Esophagus muscularis mucosa (tissue), 4 donors: ENCODE measurements around the gene PLA2G6. TPM values are rescaled to one million over a fixed set of nuclear protein-coding genes. Genes with fewer than 3 reads are reported as not detected.
"Not testable (repeated sequence)": the region's sequence is repeated elsewhere in the genome, so short reads cannot be mapped to it uniquely, and the experiment has no call there.

Experiments
- DNase-seq: peaks from one replicate; pipeline ENCODE4 v3.0.0-alpha.2; 2017; ENCODE audit errors: extremely low spot score
- H3K27ac ChIP-seq, 4 donors: fragments of 200-600 bp; sonication (generic); replicated peaks in 1 of 4; 1 replicate in 3 of 4; 2 replicates in 1 of 4; pipeline ENCODE4 v1.5.1; 2016 to 2019; ENCODE audit warnings: mild to moderate bottlenecking in 1 of 4
- H3K27me3 ChIP-seq, 4 donors: fragments of 200-600 bp; sonication (generic); one replicate each; pipeline versions ENCODE4 v1.5.1 to v1.6.0; 2016 to 2019
- H3K36me3 ChIP-seq, 4 donors: fragments of 200-600 bp; sonication (generic); one replicate each; pipeline ENCODE4 v1.5.1; 2016 to 2019
- H3K4me1 ChIP-seq, 4 donors: fragments of 200-600 bp; sonication (generic); one replicate each; pipeline ENCODE4 v1.5.1; 2016 to 2019
- H3K4me3 ChIP-seq, 4 donors: fragments of 200-600 bp; sonication (generic); 1 replicate in 2 of 4; 2 replicates in 2 of 4; pipeline ENCODE4 v1.5.1; 2016 to 2019; ENCODE audit warnings: mild to moderate bottlenecking in 4 of 4, moderate library complexity in 1 of 4
- H3K9me3 ChIP-seq, 4 donors: fragments of 200-600 bp; sonication (generic); 1 replicate in 3 of 4; 2 replicates in 1 of 4; pipeline ENCODE4 v1.5.1; 2016 to 2019
- CTCF ChIP-seq, 3 experiments: fragments of 200-600 bp in 2 of 3; fragments of 450-650 bp in 1 of 3; sonication (generic) in 2 of 3; IDR thresholded peaks; one replicate each; pipeline ENCODE4 v1.5.1; 2017 to 2019; ENCODE audit warnings: antibody characterized with exemption in 3 of 3, mild to moderate bottlenecking in 2 of 3, moderate library complexity in 1 of 3
- EP300 ChIP-seq: sonication (generic); formaldehyde crosslinking; IDR thresholded peaks from one replicate; pipeline ENCODE4 v1.6.1; 2017; ENCODE audit warnings: antibody characterized with exemption
- POLR2A ChIP-seq: fragments of 450-650 bp; IDR thresholded peaks from one replicate; pipeline ENCODE4 v1.6.1; 2017; ENCODE audit warnings: antibody characterized with exemption, moderate library complexity, mild to moderate bottlenecking, low read depth
- POLR2AphosphoS5 ChIP-seq, 2 donors: sonication (generic); formaldehyde crosslinking; IDR thresholded peaks; one replicate each; pipeline ENCODE4 v1.6.1; 2017; ENCODE audit warnings: antibody characterized with exemption in 2 of 2
- WGBS: methylation state at CpG from one replicate; pipeline ENCODE4 v1.1.5; 2018; 5-methylcytosine and 5-hydroxymethylcytosine counted together
- intact Hi-C: fragments of 100-400 bp; cut with DNase I; formaldehyde crosslinking; loops from one replicate; pipeline ENCODE4 v1.15.1; 2023
- total RNA-seq, 4 donors: library from RNA; depleted of rRNA; stranded (reverse); fragments of >200 nt; gene quantifications; one replicate each; pipeline versions ENCODE4 v1.1.0 to v1.2.1, GENCODE V29; 2016

Gene PLA2G6
- total RNA-seq, 4 donors from 2014 or later, result 13.9 to 18.3 (median 15.6) TPM

- H3K4me1 ChIP-seq, result peaks cover 21 to 28% (median 27%) of the 10 kb centered on the region in 4 donors
- no peak overlapping the region for H3K27ac ChIP-seq
- H3K36me3 ChIP-seq, result peaks cover 0 to 17% (median 10%) of the 10 kb centered on the region in 4 donors
- 100% methylated on average over 3 of the region's 7 CpGs for WGBS
- no peak overlapping the region for H3K4me3 ChIP-seq
- H3K9me3 ChIP-seq, result no peaks in the 10 kb centered on the region
- DNase-seq, result no peak
- TF ChIP-seq EP300 (no peak), POLR2AphosphoS5 (IDR thresholded peaks at IDR 0.05) (no peak), POLR2A (no peak), CTCF (IDR thresholded peaks at IDR 0.05) (no peak)
- H3K27me3 ChIP-seq, result peaks cover 0 to 50% (median 23%) of the 10 kb centered on the region in 4 donors
- intact Hi-C loops, result no loop called here
Measured at GRCh38 chr22:38079804-38080203, 101.8 kb downstream of the PLA2G6 start.

- H3K9me3 ChIP-seq, H3K27ac ChIP-seq, H3K4me3 ChIP-seq, DNase-seq, intact Hi-C loops: not testable (repeated sequence)
- Histone ChIP-seq H3K4me1 (peaks cover 21 to 28% (median 27%) of the 10 kb centered on the region in 4 donors), H3K36me3 (peaks cover 0 to 22% (median 16%) of the 10 kb centered on the region in 4 donors), H3K27me3 (peaks cover 0 to 44% (median 23%) of the 10 kb centered on the region in 4 donors)
- WGBS, result 95% methylated on average over 2 of the region's 2 CpGs
Measured at GRCh38 chr22:38079208-38079607, 102.4 kb downstream of the PLA2G6 start.

GRCh38 chr22:38078046-38078840 lies 103.4 kb downstream of the PLA2G6 start:
- Histone ChIP-seq H3K4me1 (peaks cover 21 to 28% (median 27%) of the 10 kb centered on the region in 4 donors), H3K27ac (no peak overlapping the region), H3K9me3 (no peaks in the 10 kb centered on the region), H3K36me3 (peaks cover 0 to 31% (median 26%) of the 10 kb centered on the region in 4 donors), H3K27me3 (peaks cover 0 to 35% (median 23%) of the 10 kb centered on the region in 4 donors), H3K4me3 (no peak overlapping the region)
- 87% methylated on average over 3 of the region's 22 CpGs for WGBS
- TF ChIP-seq POLR2AphosphoS5 (IDR thresholded peaks at IDR 0.05) (no peak), POLR2A (no peak), CTCF (IDR thresholded peaks at IDR 0.05) (no peak), EP300 (no peak)
- intact Hi-C loops, result no loop called here
- DNase-seq, result no peak

- Histone ChIP-seq H3K9me3 (no peaks in the 10 kb centered on the region), H3K4me1 (peaks cover 20 to 24% (median 22%) of the 10 kb centered on the region in 4 donors), H3K27ac (no peak overlapping the region), H3K4me3 (no peak overlapping the region), H3K36me3 (peaks cover 6 to 38% (median 32%) of the 10 kb centered on the region in 4 donors), H3K27me3 (peaks cover 0 to 28% (median 16%) of the 10 kb centered on the region in 4 donors)
- WGBS, result 84% methylated on average over 9 of the region's 14 CpGs
- intact Hi-C loops, result no loop called here
- no peak for DNase-seq
- TF ChIP-seq EP300 (no peak), CTCF (IDR thresholded peaks at IDR 0.05) (no peak), POLR2AphosphoS5 (IDR thresholded peaks at IDR 0.05) (no peak), POLR2A (no peak)
Measured at GRCh38 chr22:38077595-38077994, 104.0 kb downstream of the PLA2G6 start.

GRCh38 chr22:38077096-38077495 lies 104.5 kb downstream of the PLA2G6 start:
- H3K36me3 ChIP-seq, result peaks cover 8 to 43% (median 37%) of the 10 kb centered on the region in 4 donors
- H3K27ac ChIP-seq, result no peak overlapping the region
- no peak for DNase-seq
- WGBS, result 81% methylated on average over 12 of the region's 12 CpGs
- H3K27me3 ChIP-seq, result peaks cover 0 to 23% (median 11%) of the 10 kb centered on the region in 4 donors
- intact Hi-C loops, result no loop called here
- H3K4me3 ChIP-seq, result no peak overlapping the region
- H3K4me1 ChIP-seq, result peaks cover 15 to 19% (median 17%) of the 10 kb centered on the region in 4 donors
- no peaks in the 10 kb centered on the region for H3K9me3 ChIP-seq
- no peak for TF ChIP-seq EP300
- no peak for TF ChIP-seq CTCF (IDR thresholded peaks at IDR 0.05)
- no peak for TF ChIP-seq POLR2AphosphoS5 (IDR thresholded peaks at IDR 0.05)
- TF ChIP-seq POLR2A, result no peak
